Measurements from ENCODE around the gene SEMA3B. TPM values are rescaled to one million over a fixed set of nuclear protein-coding genes. Genes with fewer than 3 reads are reported as not detected.
"Not testable (repeated sequence)": the region's sequence is repeated elsewhere in the genome, so short reads cannot be mapped to it uniquely, and the experiment has no call there.

SEMA3B gene
- total RNA-seq, 1 experiment from 2014 or later, result 0.15 TPM

DNA sequence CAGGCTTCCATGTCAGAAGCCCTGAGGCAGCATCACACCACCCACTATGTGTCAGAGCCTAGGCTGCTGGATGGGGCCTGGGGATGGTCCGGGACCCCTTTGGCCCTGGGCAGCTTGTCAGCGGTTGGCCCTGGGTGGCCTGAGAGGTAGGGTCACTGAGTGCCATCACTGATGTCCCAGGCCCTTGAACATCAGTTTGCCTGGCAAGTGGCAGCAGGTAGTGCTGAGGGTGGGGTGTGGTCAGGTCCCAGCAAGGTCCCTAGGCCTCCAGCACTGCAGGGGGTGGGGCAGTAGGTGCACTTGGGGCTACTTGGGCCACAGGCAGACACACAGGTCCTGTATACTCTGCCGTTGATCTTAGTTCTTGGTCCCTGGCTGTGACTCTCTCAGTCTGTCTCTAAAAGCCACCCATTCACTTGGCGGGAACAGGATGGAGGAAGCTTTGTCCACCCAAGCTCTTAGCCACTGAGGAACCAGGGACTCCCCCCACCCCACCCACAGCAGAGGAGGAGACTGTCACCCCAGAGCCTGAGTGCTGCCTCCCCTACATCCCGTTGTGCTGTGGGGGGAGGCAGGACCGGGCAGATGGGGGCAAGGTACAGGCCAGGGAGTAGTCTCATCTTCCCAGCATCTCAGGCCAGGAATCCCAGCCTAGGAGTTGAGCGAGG is 27.1 kb upstream of the SEMA3B start:
- Histone ChIP-seq H2AFZ (ENCODE audit: low read length) (no peak overlapping the region), H3K4me1 (ENCODE audit: low read length) (peaks cover 79% of the 10 kb centered on the region), H3K9me2 (replicated peaks; ENCODE audit: insufficient read depth, low read length) (no peaks in the 10 kb centered on the region), H3K27me3 (ENCODE audit: low read length) (no peaks in the 10 kb centered on the region), H3K36me3 (ENCODE audit: insufficient read depth, low read length) (peaks cover 10% of the 10 kb centered on the region; the same call in 1 of the 2 replicates), H3K4me2 (ENCODE audit: low read depth, low read length, poor library complexity, severe bottlenecking) (peak overlapping the region; percentile 63), H4K20me1 (ENCODE audit: insufficient read depth, low read depth, low read length) (peaks cover 43% of the 10 kb centered on the region), H3K9ac (ENCODE audit: low read length) (peak overlapping the region; percentile 60), H3K27ac (ENCODE audit: low read length) (peak overlapping the region; percentile 93), H3K9me3 (ENCODE audit: low read length) (no peaks in the 10 kb centered on the region), H3K4me3 (ENCODE audit: low read length) (peak overlapping the region; percentile 40; the same call in 1 of the 2 replicates), H3K79me2 (ENCODE audit: low read length) (peaks cover 89% of the 10 kb centered on the region)
- DNase-seq, result no peak

DNA sequence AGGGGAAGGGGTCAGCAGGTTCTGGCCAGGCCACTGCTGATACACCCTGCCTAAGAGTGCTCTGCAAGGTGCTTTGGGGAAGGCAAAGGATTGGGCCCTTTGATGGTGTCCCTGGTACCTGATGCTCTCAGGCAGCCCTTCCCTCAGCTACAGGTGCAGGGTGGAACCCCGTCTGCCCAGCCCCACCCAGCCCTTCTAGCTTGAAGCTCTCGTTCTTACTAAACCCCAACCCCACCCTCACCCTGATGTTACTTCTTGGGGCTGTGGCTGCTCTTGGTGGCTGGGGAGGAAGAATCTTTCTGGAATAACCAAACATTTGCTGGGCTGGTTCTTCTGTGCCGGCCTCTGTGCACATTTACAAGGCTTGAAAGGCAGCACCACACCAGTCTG is 26.6 kb upstream of the SEMA3B start:
- peak overlapping the region; percentile 40; the same call in 1 of the 2 replicates for H3K4me3 ChIP-seq (ENCODE audit: low read length)
- peak overlapping the region; percentile 63 for H3K4me2 ChIP-seq (ENCODE audit: low read depth, low read length, poor library complexity, severe bottlenecking)
- H3K79me2 ChIP-seq (ENCODE audit: low read length), result peaks cover 89% of the 10 kb centered on the region
- H3K9ac ChIP-seq (ENCODE audit: low read length), result peak overlapping the region; percentile 60
- no peaks in the 10 kb centered on the region for H3K27me3 ChIP-seq (ENCODE audit: low read length)
- DNase-seq, result no peak
- H4K20me1 ChIP-seq (ENCODE audit: insufficient read depth, low read depth, low read length), result peaks cover 48% of the 10 kb centered on the region
- no peak overlapping the region for H2AFZ ChIP-seq (ENCODE audit: low read length)
- H3K27ac ChIP-seq (ENCODE audit: low read length), result peak overlapping the region; percentile 93
- H3K36me3 ChIP-seq (ENCODE audit: insufficient read depth, low read length), result peaks cover 10% of the 10 kb centered on the region; the same call in 1 of the 2 replicates
- H3K4me1 ChIP-seq (ENCODE audit: low read length), result peaks cover 85% of the 10 kb centered on the region
- H3K9me2 ChIP-seq (replicated peaks; ENCODE audit: insufficient read depth, low read length), result no peaks in the 10 kb centered on the region
- H3K9me3 ChIP-seq (ENCODE audit: low read length), result no peaks in the 10 kb centered on the region

DNA sequence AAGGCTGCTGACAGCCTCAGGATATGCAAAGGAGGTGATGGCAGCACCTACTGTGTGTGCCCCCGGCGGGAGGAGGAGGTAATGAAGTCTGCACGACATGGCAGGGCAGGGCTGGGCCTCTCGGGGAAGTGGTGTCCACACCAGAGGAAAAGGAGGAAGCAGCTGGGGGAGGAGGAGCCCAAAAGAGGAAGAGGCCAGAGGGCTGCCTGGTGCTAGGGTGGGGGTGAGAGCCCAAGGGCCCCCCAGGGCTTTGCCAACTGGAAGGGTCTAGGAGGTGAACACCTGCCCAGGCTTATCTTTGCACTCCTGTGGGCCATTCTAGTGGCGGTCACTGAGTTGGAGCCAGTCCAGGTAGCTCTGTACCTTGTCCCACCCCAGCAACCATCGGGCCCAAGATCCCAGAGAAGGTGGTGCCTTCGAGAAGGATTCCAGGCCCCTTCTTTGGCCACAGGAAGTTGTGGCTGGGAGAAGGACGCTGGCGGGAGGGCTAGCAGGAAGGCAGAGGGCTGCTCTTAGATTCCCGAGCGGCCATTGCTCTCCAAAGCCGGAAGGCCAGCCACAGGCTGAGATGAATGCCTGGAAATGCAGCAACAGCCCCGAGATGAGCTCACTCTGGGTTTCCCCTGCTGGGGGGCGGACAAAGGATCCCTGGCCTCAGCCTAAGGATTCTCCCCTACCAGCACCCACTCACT is 25.9 kb upstream of the SEMA3B start:
- H3K9me2 ChIP-seq (replicated peaks; ENCODE audit: insufficient read depth, low read length), result no peaks in the 10 kb centered on the region
- H3K4me2 ChIP-seq (ENCODE audit: low read depth, low read length, poor library complexity, severe bottlenecking), result peak overlapping the region; percentile 63
- peak; percentile 90 for DNase-seq
- H2AFZ ChIP-seq (ENCODE audit: low read length), result no peak overlapping the region
- H3K27ac ChIP-seq (ENCODE audit: low read length), result peak overlapping the region; percentile 93
- H3K27me3 ChIP-seq (ENCODE audit: low read length), result no peaks in the 10 kb centered on the region
- peaks cover 10% of the 10 kb centered on the region; the same call in 1 of the 2 replicates for H3K36me3 ChIP-seq (ENCODE audit: insufficient read depth, low read length)
- no peaks in the 10 kb centered on the region for H3K9me3 ChIP-seq (ENCODE audit: low read length)
- H3K79me2 ChIP-seq (ENCODE audit: low read length), result peaks cover 89% of the 10 kb centered on the region
- H3K4me3 ChIP-seq (ENCODE audit: low read length), result peak overlapping the region; percentile 40; the same call in 1 of the 2 replicates
- peaks cover 54% of the 10 kb centered on the region for H4K20me1 ChIP-seq (ENCODE audit: insufficient read depth, low read depth, low read length)
- peaks cover 91% of the 10 kb centered on the region for H3K4me1 ChIP-seq (ENCODE audit: low read length)
- H3K9ac ChIP-seq (ENCODE audit: low read length), result peak overlapping the region; percentile 60

DNA sequence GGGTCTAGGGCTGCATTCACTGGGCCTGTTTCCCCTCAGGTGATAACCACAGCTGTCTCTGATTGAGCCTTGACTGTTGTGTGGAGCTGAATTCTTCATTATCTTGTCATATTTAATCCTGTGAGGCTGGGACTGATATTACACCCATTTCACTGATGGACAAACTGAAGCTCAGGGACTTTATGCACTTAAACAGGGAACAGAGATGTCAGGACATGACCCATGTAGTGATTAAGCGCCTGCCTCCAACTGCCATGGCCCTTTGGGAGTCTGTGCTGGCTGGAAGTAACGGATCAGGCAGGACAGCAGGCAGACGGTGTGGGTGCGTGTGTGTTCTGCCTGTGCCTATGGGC is 25.4 kb upstream of the SEMA3B start:
- no peaks in the 10 kb centered on the region for H3K27me3 ChIP-seq (ENCODE audit: low read length)
- peaks cover 55% of the 10 kb centered on the region for H4K20me1 ChIP-seq (ENCODE audit: insufficient read depth, low read depth, low read length)
- no peaks in the 10 kb centered on the region for H3K9me3 ChIP-seq (ENCODE audit: low read length)
- H3K4me1 ChIP-seq (ENCODE audit: low read length), result peaks cover 91% of the 10 kb centered on the region
- H3K36me3 ChIP-seq (ENCODE audit: insufficient read depth, low read length), result peaks cover 10% of the 10 kb centered on the region; the same call in 1 of the 2 replicates
- peaks cover 89% of the 10 kb centered on the region for H3K79me2 ChIP-seq (ENCODE audit: low read length)
- H3K4me3 ChIP-seq (ENCODE audit: low read length), result no peak overlapping the region
- H3K9me2 ChIP-seq (replicated peaks; ENCODE audit: insufficient read depth, low read length), result no peaks in the 10 kb centered on the region
- no peak for DNase-seq
- H3K4me2 ChIP-seq (ENCODE audit: low read depth, low read length, poor library complexity, severe bottlenecking), result peak overlapping the region; percentile 63
- H3K27ac ChIP-seq (ENCODE audit: low read length), result peak overlapping the region; percentile 93
- peak overlapping the region; percentile 60 for H3K9ac ChIP-seq (ENCODE audit: low read length)
- H2AFZ ChIP-seq (ENCODE audit: low read length), result no peak overlapping the region

DNA sequence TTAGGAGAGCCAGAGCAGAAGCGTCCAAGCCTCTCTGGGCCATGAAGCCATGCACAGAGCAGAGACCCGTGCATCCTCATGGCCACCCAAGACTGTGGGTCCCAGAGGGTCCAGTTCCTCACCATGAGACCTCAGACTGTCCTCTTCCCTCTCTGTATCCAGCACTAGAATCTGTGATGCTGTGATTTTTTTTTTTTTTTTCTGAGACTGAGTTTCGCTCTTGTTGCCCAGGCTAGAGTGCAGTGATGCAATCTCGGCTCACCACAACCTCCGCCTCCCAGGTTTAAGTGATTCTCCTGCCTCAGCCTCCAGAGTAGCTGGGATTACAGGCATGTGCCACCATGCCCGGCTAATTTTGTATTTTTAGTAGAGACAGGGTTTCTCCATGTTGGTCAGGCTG is 24.1 kb upstream of the SEMA3B start:
- H3K36me3 ChIP-seq (ENCODE audit: insufficient read depth, low read length); DNase-seq: not testable (repeated sequence)
- H4K20me1 ChIP-seq (ENCODE audit: insufficient read depth, low read depth, low read length), result peaks cover 54% of the 10 kb centered on the region; the same call in 1 of the 2 replicates

DNA sequence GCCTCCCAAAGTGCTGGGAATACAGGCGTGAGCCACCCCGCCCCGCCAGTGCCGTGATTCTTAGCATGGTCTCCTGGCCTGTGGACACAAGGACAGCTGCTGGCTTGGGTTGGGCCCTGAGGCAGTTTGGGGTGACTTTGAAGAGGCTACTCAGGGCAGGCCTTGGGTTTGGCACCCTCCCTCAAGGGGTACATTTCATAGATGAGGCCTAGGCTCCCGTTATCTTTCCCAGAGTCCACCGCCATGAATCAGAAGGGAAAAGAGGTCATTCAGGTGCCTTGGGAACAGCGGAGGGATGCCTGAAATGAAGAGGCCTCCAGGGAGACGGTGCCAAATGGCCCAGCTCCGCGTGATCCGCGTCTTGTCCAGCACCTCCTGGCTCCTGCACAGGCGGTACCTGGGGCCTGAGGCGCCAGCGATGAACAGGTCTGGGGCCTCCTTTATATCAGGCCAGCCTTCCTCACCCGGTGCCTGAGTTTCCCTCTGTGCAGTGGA is 23.6 kb upstream of the SEMA3B start:
- DNase-seq, result no peak
- Histone ChIP-seq H3K36me3 (ENCODE audit: insufficient read depth, low read length) (no peaks in the 10 kb centered on the region), H3K79me2 (ENCODE audit: low read length) (peaks cover 89% of the 10 kb centered on the region), H3K9me3 (ENCODE audit: low read length) (no peaks in the 10 kb centered on the region), H3K27me3 (ENCODE audit: low read length) (no peaks in the 10 kb centered on the region), H3K4me3 (ENCODE audit: low read length) (peak overlapping the region; percentile 66; the same call in 1 of the 2 replicates), H4K20me1 (ENCODE audit: insufficient read depth, low read depth, low read length) (peaks cover 54% of the 10 kb centered on the region; the same call in 1 of the 2 replicates), H3K9me2 (replicated peaks; ENCODE audit: insufficient read depth, low read length) (no peaks in the 10 kb centered on the region), H3K9ac (ENCODE audit: low read length) (peak overlapping the region; percentile 69), H3K27ac (ENCODE audit: low read length) (peak overlapping the region; percentile 72), H2AFZ (ENCODE audit: low read length) (no peak overlapping the region), H3K4me2 (ENCODE audit: low read depth, low read length, poor library complexity, severe bottlenecking) (peak overlapping the region; percentile 76), H3K4me1 (ENCODE audit: low read length) (peaks cover 81% of the 10 kb centered on the region)

More for the DNA sequence above, 24.1 kb upstream of the SEMA3B start:
- peaks cover 89% of the 10 kb centered on the region for H3K79me2 ChIP-seq (ENCODE audit: low read length)
- peak overlapping the region; percentile 11; the same call in 1 of the 2 replicates for H3K9ac ChIP-seq (ENCODE audit: low read length)
- not testable (repeated sequence) for H3K4me3 ChIP-seq (ENCODE audit: low read length); H3K27me3 ChIP-seq (ENCODE audit: low read length); H3K9me3 ChIP-seq (ENCODE audit: low read length); H3K4me2 ChIP-seq (ENCODE audit: low read depth, low read length, poor library complexity, severe bottlenecking); H3K9me2 ChIP-seq (replicated peaks; ENCODE audit: insufficient read depth, low read length); H2AFZ ChIP-seq (ENCODE audit: low read length)
- peaks cover 84% of the 10 kb centered on the region for H3K4me1 ChIP-seq (ENCODE audit: low read length)
- H3K27ac ChIP-seq (ENCODE audit: low read length), result peak overlapping the region; percentile 54

DNA sequence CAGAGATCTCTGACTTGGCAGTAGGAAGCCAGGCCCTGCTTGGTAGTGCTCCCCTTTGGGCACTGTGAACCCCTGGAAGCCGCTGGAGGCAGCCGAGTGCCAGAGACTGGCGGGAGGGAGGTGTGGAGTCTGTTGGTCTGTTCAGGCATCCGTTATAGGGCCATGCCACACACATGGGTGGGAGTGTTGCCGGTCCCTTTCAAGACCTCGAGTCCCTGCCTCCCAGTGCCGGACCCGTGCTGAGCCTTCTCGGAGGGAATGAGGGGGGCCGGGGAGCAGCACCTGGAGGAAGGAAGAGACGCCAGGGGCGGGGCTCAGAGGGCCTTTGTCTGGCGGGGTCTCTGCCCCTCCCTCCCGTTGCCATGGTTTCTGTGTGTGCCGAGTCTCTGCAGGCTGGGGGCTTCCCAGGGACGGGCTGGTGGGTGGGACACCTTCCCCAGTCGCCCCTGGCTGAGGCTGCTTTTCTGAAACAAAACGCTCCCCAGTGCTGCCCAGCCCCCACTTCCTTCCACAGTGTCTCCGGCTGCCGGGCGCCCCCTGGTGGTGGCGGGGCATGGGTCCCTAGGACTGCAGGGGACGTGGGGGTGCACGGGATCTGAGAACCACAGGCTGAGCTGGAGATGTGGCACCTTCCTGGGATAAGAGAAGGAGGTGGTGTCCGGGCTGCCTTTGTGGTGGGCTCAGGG is 23.0 kb upstream of the SEMA3B start:
- H3K27ac ChIP-seq (ENCODE audit: low read length), result peak overlapping the region; percentile 72
- H3K4me2 ChIP-seq (ENCODE audit: low read depth, low read length, poor library complexity, severe bottlenecking), result peak overlapping the region; percentile 76
- H3K9me3 ChIP-seq (ENCODE audit: low read length), result no peaks in the 10 kb centered on the region
- H3K27me3 ChIP-seq (ENCODE audit: low read length), result no peaks in the 10 kb centered on the region
- peaks cover 77% of the 10 kb centered on the region for H3K4me1 ChIP-seq (ENCODE audit: low read length)
- H4K20me1 ChIP-seq (ENCODE audit: insufficient read depth, low read depth, low read length), result peaks cover 56% of the 10 kb centered on the region; the same call in 1 of the 2 replicates
- H3K79me2 ChIP-seq (ENCODE audit: low read length), result peaks cover 88% of the 10 kb centered on the region
- H3K9me2 ChIP-seq (replicated peaks; ENCODE audit: insufficient read depth, low read length), result no peaks in the 10 kb centered on the region
- H3K36me3 ChIP-seq (ENCODE audit: insufficient read depth, low read length), result no peaks in the 10 kb centered on the region
- no peak overlapping the region for H2AFZ ChIP-seq (ENCODE audit: low read length)
- H3K4me3 ChIP-seq (ENCODE audit: low read length), result peak overlapping the region; percentile 66
- peak overlapping the region; percentile 69 for H3K9ac ChIP-seq (ENCODE audit: low read length)
- DNase-seq, result peak; percentile 96

All from Karpas-422 (cell line).